ENCODE measurements around the gene HOPX.

- TF ChIP-seq CTCF (conservative IDR thresholded peaks at IDR 0.05) (no peak), EZH2 (IDR thresholded peaks at IDR 0.05; ENCODE audit: low read depth) (no peak)
These were observed 39.5 kb downstream of the HOPX start for GRCh38 chr4:56641494-56642051.

Data from PC-9 (cell line).